ENCODE measurements around the gene FRMPD2. TPM values are rescaled to one million over a fixed set of nuclear protein-coding genes. Genes with fewer than 3 reads are reported as not detected.

The FRMPD2 gene
- total and polyA plus RNA-seq, 3 donors from 2014 or later: 6.4 to 18.7 (median 8.3) TPM

DNA sequence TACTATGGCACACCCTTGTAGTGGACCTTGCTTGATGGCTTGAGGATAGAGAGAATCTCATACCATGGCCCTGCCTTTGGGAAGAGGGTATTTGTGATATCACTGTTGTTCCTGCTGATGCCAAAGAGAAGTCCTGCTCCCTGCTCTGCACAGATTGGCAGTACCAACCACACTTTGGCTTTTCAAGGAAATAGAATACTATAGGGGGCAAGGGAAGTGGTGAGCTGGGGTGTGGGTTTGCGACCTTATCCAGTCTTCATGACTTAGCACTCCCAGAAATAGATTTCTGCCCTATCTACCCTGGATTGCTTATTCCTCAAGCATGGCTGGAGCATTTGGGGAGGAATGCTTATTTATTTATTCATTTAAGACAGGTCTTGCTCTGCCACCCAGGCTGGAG, 25.2 kb upstream of the FRMPD2 start:
- no peak for TF ChIP-seq CTCF (IDR thresholded peaks at IDR 0.05)
- TF ChIP-seq POLR2A (IDR thresholded peaks at IDR 0.05): no peak
- no peaks in the 10 kb centered on the region for H3K9me3 ChIP-seq
- no peak overlapping the region for H3K27ac ChIP-seq
- no peak overlapping the region for H3K4me3 ChIP-seq
- no peaks in the 10 kb centered on the region for H3K27me3 ChIP-seq
- no peaks in the 10 kb centered on the region for H3K4me1 ChIP-seq
- WGBS, 2 donors: 0 to 72% methylated on average over 1 of the region's 1 CpG
- intact Hi-C loops (cut with DNase I; ENCODE audit: low total_unique reads): no loop called here
- DNase-seq: no peak
- H3K36me3 ChIP-seq (ENCODE audit: low read depth, missing control alignments): no peaks in the 10 kb centered on the region

DNA sequence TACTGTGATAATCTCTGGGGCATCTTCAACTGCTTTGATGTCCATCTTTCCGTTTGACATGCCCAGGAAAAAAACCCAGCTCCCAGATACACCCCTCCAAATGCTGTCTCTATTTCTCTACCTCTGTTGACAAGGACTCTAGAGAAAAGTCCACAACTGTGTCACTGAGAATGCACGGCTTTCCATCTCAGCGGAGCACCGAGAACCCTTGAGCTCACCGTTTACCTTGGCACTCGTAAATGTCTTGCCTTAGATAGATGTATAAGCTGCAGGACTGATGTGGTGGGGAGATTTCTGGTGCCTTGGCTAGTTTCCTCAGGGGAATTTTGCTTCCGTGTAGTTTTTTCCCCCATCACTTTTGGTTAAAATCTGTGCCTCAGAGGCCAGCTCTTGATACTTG, 24.6 kb upstream of the FRMPD2 start:
- Histone ChIP-seq H3K4me1 (no peaks in the 10 kb centered on the region), H3K27ac (no peak overlapping the region), H3K36me3 (ENCODE audit: low read depth, missing control alignments) (no peaks in the 10 kb centered on the region), H3K27me3 (no peaks in the 10 kb centered on the region), H3K4me3 (no peak overlapping the region), H3K9me3 (no peaks in the 10 kb centered on the region)
- no peak for DNase-seq
- 89 to 90% methylated on average over 7 of the region's 7 CpGs for WGBS, 2 donors
- TF ChIP-seq POLR2A (IDR thresholded peaks at IDR 0.05) (no peak), CTCF (IDR thresholded peaks at IDR 0.05) (no peak)
- intact Hi-C loops (cut with DNase I; ENCODE audit: low total_unique reads): no loop called here

GRCh38 chr10:48296576-48297098, 22.1 kb upstream of the FRMPD2 start:
- no peak for DNase-seq
- H3K27me3 ChIP-seq: no peaks in the 10 kb centered on the region
- intact Hi-C loops (cut with DNase I; ENCODE audit: low total_unique reads): no loop called here
- no peaks in the 10 kb centered on the region for H3K4me1 ChIP-seq
- H3K4me3 ChIP-seq: no peak overlapping the region
- WGBS, 2 donors: 65 to 72% methylated on average over 4 of the region's 4 CpGs
- no peak overlapping the region for H3K27ac ChIP-seq
- H3K36me3 ChIP-seq (ENCODE audit: low read depth, missing control alignments): no peaks in the 10 kb centered on the region
- no peaks in the 10 kb centered on the region for H3K9me3 ChIP-seq
- no peak for TF ChIP-seq CTCF (IDR thresholded peaks at IDR 0.05)
- TF ChIP-seq POLR2A (IDR thresholded peaks at IDR 0.05): no peak

- no peaks in the 10 kb centered on the region for H3K27me3 ChIP-seq
- WGBS, 2 donors: 88 to 94% methylated on average over 2 of the region's 2 CpGs
- no peak for DNase-seq
Measured at GRCh38 chr10:48294431-48294830, 19.9 kb upstream of the FRMPD2 start.

More at GRCh38 chr10:48294431-48294830, 19.9 kb upstream of the FRMPD2 start:
- Histone ChIP-seq H3K36me3 (ENCODE audit: low read depth, missing control alignments) (no peaks in the 10 kb centered on the region), H3K4me3 (no peak overlapping the region), H3K4me1 (peaks cover 5% of the 10 kb centered on the region), H3K9me3 (no peaks in the 10 kb centered on the region), H3K27ac (no peak overlapping the region)
- intact Hi-C loops (cut with DNase I; ENCODE audit: low total_unique reads): no loop called here
- TF ChIP-seq CTCF (IDR thresholded peaks at IDR 0.05): no peak
